IPS-18a (cell line): ENCODE measurements around the gene GAB2.

Experiments used
- H3K27ac ChIP-seq: one replicate; pipeline ENCODE4 v1.5.1; 2013; ENCODE audit warnings: low read length
- H3K27me3 ChIP-seq: one replicate; pipeline ENCODE4 v1.6.1; 2013; ENCODE audit warnings: mild to moderate bottlenecking, low read length; ENCODE audit not compliant: control insufficient read depth, insufficient read depth
- H3K36me3 ChIP-seq: one replicate; pipeline ENCODE4 v1.6.1; 2013; ENCODE audit warnings: low read depth, low read length; ENCODE audit not compliant: control insufficient read depth
- H3K4me1 ChIP-seq: one replicate; pipeline ENCODE4 v1.6.1; 2013; ENCODE audit warnings: low read depth, low read length; ENCODE audit not compliant: control insufficient read depth
- H3K4me3 ChIP-seq: one replicate; pipeline ENCODE4 v1.5.1; 2013; ENCODE audit warnings: low read length
- H3K9ac ChIP-seq: one replicate; pipeline ENCODE4 v1.6.1; 2013; ENCODE audit warnings: mild to moderate bottlenecking, low read length, moderate library complexity
- H3K9me3 ChIP-seq: one replicate; pipeline ENCODE4 v1.6.1; 2013; ENCODE audit warnings: low read depth, low read length; ENCODE audit not compliant: control insufficient read depth

Gene GAB2

GRCh38 chr11:78336877-78337553 lies 80.6 kb downstream of the GAB2 start:
- Histone ChIP-seq H3K9ac (no peak overlapping the region), H3K4me1 (no peaks in the 10 kb centered on the region)

GRCh38 chr11:78334109-78334508 lies 83.5 kb downstream of the GAB2 start:
- H3K9ac ChIP-seq = no peak overlapping the region
- no peaks in the 10 kb centered on the region for H3K9me3 ChIP-seq
- H3K27ac ChIP-seq = no peak overlapping the region
- H3K27me3 ChIP-seq = no peaks in the 10 kb centered on the region
- H3K36me3 ChIP-seq = no peaks in the 10 kb centered on the region
- H3K4me3 ChIP-seq = no peak overlapping the region
- no peaks in the 10 kb centered on the region for H3K4me1 ChIP-seq

More at GRCh38 chr11:78336877-78337553, 80.6 kb downstream of the GAB2 start:
- Histone ChIP-seq H3K27ac (no peak overlapping the region), H3K36me3 (no peaks in the 10 kb centered on the region), H3K9me3 (no peaks in the 10 kb centered on the region), H3K27me3 (no peaks in the 10 kb centered on the region), H3K4me3 (no peak overlapping the region)

GRCh38 chr11:78332872-78333271 lies 84.7 kb downstream of the GAB2 start:
- Histone ChIP-seq H3K9me3 (no peaks in the 10 kb centered on the region), H3K4me3 (no peak overlapping the region), H3K27me3 (no peaks in the 10 kb centered on the region), H3K36me3 (no peaks in the 10 kb centered on the region), H3K9ac (no peak overlapping the region), H3K27ac (no peak overlapping the region), H3K4me1 (no peaks in the 10 kb centered on the region)

- Histone ChIP-seq H3K27ac (no peak overlapping the region), H3K36me3 (no peaks in the 10 kb centered on the region), H3K27me3 (no peaks in the 10 kb centered on the region), H3K9me3 (no peaks in the 10 kb centered on the region), H3K9ac (no peak overlapping the region), H3K4me3 (no peak overlapping the region), H3K4me1 (no peaks in the 10 kb centered on the region)
Measured at GRCh38 chr11:78332174-78332866, 85.3 kb downstream of the GAB2 start.

GRCh38 chr11:78331711-78332110 lies 85.9 kb downstream of the GAB2 start:
- H3K27ac ChIP-seq = no peak overlapping the region
- no peak overlapping the region for H3K4me3 ChIP-seq
- no peaks in the 10 kb centered on the region for H3K36me3 ChIP-seq
- no peaks in the 10 kb centered on the region for H3K9me3 ChIP-seq
- no peaks in the 10 kb centered on the region for H3K27me3 ChIP-seq
- H3K4me1 ChIP-seq = no peaks in the 10 kb centered on the region
- no peak overlapping the region for H3K9ac ChIP-seq

- no peaks in the 10 kb centered on the region for H3K36me3 ChIP-seq
- no peaks in the 10 kb centered on the region for H3K4me1 ChIP-seq
- no peaks in the 10 kb centered on the region for H3K9me3 ChIP-seq
- H3K27me3 ChIP-seq = no peaks in the 10 kb centered on the region
- H3K4me3 ChIP-seq = no peak overlapping the region
- H3K9ac ChIP-seq = no peak overlapping the region
- no peak overlapping the region for H3K27ac ChIP-seq
Measured at GRCh38 chr11:78330361-78330760, 87.3 kb downstream of the GAB2 start.

GRCh38 chr11:78327945-78328344 lies 89.7 kb downstream of the GAB2 start:
- no peaks in the 10 kb centered on the region for H3K4me1 ChIP-seq
- no peaks in the 10 kb centered on the region for H3K27me3 ChIP-seq
- no peaks in the 10 kb centered on the region for H3K36me3 ChIP-seq
- no peak overlapping the region for H3K9ac ChIP-seq
- no peak overlapping the region for H3K27ac ChIP-seq
- no peak overlapping the region for H3K4me3 ChIP-seq
- no peaks in the 10 kb centered on the region for H3K9me3 ChIP-seq

GRCh38 chr11:78325274-78325781 lies 92.3 kb downstream of the GAB2 start:
- H3K9ac ChIP-seq = no peak overlapping the region
- no peaks in the 10 kb centered on the region for H3K4me1 ChIP-seq
- no peaks in the 10 kb centered on the region for H3K36me3 ChIP-seq
- H3K27ac ChIP-seq = no peak overlapping the region
- H3K4me3 ChIP-seq = no peak overlapping the region
- H3K27me3 ChIP-seq = no peaks in the 10 kb centered on the region
- H3K9me3 ChIP-seq = no peaks in the 10 kb centered on the region

GRCh38 chr11:78323363-78323762 lies 94.3 kb downstream of the GAB2 start:
- Histone ChIP-seq H3K4me1 (no peaks in the 10 kb centered on the region), H3K27me3 (no peaks in the 10 kb centered on the region), H3K9me3 (no peaks in the 10 kb centered on the region), H3K27ac (no peak overlapping the region), H3K36me3 (no peaks in the 10 kb centered on the region), H3K9ac (no peak overlapping the region), H3K4me3 (no peak overlapping the region)

- H3K9ac ChIP-seq = no peak overlapping the region
- no peaks in the 10 kb centered on the region for H3K9me3 ChIP-seq
- H3K27ac ChIP-seq = no peak overlapping the region
- no peaks in the 10 kb centered on the region for H3K27me3 ChIP-seq
- no peaks in the 10 kb centered on the region for H3K36me3 ChIP-seq
- no peaks in the 10 kb centered on the region for H3K4me1 ChIP-seq
- no peak overlapping the region for H3K4me3 ChIP-seq
Measured at GRCh38 chr11:78319453-78319955, 98.1 kb downstream of the GAB2 start.

GRCh38 chr11:78318321-78319114 lies 99.1 kb downstream of the GAB2 start:
- Histone ChIP-seq H3K4me1 (no peaks in the 10 kb centered on the region), H3K9me3 (no peaks in the 10 kb centered on the region), H3K27ac (no peak overlapping the region)

More at GRCh38 chr11:78318321-78319114, 99.1 kb downstream of the GAB2 start:
- no peaks in the 10 kb centered on the region for H3K36me3 ChIP-seq
- no peak overlapping the region for H3K9ac ChIP-seq
- H3K4me3 ChIP-seq = no peak overlapping the region
- no peaks in the 10 kb centered on the region for H3K27me3 ChIP-seq
